ENCODE results near the gene RAB24. TPM values are rescaled to one million over a fixed set of nuclear protein-coding genes. Genes with fewer than 3 reads are reported as not detected.

RAB24 gene
- total and polyA plus RNA-seq, 2 experiments from 2014 or later: 27.1 to 27.7 TPM

DNA sequence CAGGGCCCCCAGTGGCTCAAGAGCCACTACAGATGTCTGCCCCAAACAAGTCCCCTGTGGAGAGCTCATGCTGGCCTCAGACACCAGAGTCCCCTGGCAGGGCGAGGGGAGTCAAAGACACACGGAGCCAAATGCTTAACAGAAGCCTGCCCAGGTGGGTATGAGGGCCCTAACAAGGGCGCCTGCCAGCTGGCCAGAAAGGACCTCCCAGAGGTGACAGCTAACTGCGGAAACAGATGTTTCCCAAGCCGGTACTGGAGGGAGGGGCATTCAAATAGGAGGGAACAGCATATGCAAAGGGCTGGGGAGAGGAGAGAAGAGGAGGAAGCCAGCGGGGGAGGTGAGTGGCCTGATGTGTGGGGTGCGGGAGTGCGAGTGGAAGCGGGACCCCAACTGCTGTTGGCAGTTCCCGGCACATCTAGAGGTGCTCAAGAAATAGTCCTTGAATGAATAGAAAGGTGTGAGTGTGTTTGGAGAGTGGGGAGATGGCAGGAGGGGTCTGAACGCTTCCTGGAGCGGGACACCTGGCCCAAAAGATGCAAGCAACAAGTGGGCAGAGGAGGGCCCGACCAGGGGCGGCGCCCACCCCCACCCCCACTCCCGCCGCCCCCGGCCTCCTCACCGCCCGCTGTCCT lies 7.4 kb upstream of the RAB24 start (continued):
- TF ChIP-seq, protein P1, sequence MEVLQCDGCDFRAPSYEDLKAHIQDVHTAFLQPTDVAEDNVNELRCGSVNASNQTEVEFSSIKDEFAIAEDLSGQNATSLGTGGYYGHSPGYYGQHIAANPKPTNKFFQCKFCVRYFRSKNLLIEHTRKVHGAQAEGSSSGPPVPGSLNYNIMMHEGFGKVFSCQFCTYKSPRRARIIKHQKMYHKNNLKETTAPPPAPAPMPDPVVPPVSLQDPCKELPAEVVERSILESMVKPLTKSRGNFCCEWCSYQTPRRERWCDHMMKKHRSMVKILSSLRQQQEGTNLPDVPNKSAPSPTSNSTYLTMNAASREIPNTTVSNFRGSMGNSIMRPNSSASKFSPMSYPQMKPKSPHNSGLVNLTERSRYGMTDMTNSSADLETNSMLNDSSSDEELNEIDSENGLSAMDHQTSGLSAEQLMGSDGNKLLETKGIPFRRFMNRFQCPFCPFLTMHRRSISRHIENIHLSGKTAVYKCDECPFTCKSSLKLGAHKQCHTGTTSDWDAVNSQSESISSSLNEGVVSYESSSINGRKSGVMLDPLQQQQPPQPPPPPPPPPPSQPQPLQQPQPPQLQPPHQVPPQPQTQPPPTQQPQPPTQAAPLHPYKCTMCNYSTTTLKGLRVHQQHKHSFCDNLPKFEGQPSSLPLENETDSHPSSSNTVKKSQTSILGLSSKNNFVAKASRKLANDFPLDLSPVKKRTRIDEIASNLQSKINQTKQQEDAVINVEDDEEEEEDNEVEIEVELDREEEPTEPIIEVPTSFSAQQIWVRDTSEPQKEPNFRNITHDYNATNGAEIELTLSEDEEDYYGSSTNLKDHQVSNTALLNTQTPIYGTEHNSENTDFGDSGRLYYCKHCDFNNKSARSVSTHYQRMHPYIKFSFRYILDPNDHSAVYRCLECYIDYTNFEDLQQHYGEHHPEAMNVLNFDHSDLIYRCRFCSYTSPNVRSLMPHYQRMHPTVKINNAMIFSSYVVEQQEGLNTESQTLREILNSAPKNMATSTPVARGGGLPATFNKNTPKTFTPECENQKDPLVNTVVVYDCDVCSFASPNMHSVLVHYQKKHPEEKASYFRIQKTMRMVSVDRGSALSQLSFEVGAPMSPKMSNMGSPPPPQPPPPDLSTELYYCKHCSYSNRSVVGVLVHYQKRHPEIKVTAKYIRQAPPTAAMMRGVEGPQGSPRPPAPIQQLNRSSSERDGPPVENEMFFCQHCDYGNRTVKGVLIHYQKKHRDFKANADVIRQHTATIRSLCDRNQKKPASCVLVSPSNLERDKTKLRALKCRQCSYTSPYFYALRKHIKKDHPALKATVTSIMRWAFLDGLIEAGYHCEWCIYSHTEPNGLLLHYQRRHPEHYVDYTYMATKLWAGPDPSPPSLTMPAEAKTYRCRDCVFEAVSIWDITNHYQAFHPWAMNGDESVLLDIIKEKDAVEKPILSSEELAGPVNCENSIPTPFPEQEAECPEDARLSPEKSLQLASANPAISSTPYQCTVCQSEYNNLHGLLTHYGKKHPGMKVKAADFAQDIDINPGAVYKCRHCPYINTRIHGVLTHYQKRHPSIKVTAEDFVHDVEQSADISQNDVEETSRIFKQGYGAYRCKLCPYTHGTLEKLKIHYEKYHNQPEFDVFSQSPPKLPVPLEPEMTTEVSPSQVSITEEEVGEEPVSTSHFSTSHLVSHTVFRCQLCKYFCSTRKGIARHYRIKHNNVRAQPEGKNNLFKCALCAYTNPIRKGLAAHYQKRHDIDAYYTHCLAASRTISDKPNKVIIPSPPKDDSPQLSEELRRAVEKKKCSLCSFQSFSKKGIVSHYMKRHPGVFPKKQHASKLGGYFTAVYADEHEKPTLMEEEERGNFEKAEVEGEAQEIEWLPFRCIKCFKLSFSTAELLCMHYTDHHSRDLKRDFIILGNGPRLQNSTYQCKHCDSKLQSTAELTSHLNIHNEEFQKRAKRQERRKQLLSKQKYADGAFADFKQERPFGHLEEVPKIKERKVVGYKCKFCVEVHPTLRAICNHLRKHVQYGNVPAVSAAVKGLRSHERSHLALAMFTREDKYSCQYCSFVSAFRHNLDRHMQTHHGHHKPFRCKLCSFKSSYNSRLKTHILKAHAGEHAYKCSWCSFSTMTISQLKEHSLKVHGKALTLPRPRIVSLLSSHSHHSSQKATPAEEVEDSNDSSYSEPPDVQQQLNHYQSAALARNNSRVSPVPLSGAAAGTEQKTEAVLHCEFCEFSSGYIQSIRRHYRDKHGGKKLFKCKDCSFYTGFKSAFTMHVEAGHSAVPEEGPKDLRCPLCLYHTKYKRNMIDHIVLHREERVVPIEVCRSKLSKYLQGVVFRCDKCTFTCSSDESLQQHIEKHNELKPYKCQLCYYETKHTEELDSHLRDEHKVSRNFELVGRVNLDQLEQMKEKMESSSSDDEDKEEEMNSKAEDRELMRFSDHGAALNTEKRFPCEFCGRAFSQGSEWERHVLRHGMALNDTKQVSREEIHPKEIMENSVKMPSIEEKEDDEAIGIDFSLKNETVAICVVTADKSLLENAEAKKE (CRISPR knock-in tag; IDR thresholded peaks at IDR 0.05): no peak
- TF ChIP-seq EZH2phosphoT487 (IDR thresholded peaks at IDR 0.05; ENCODE audit: unreplicated experiment) (no peak), CREB1 (CRISPR knock-in tag; IDR thresholded peaks at IDR 0.05; ENCODE audit: low read depth) (no peak), STAT1 (IDR thresholded peaks at IDR 0.05; ENCODE audit: unreplicated experiment) (no peak), EZH2 (IDR thresholded peaks at IDR 0.05; ENCODE audit: low read depth, unreplicated experiment) (no peak), NANOG (IDR thresholded peaks at IDR 0.05; ENCODE audit: borderline replicate concordance) (no peak), JUNB (IDR thresholded peaks at IDR 0.05; ENCODE audit: unreplicated experiment) (no peak)

DNA sequence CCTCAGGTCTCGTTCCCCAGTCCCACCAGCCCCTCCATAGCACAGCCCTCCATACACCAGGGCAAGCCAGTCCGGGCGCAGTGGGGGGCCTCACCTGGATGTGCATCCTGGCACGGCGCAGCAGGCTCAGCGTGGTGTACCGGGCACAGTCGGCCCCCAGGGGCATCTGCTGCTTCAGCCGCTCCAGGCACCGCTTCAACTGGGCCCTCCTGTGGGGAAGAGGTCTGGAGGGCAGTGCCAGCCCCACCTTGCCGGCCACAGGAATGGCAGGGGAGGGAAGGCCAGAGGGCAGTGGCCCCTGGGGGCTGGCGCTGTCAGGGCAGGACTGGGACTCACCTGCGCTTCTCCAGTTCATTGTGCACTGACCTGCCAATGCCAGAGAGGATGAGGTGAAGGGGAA lies 6.8 kb upstream of the RAB24 start:
- Mint-ChIP-seq H3K4me3 (peak overlapping the region; percentile 75; the same call in 1 of the 3 replicates), H3K27me3 (ENCODE audit: insufficient read depth, low read depth, poor library complexity) (peaks cover 13% of the 10 kb centered on the region), H3K36me3 (ENCODE audit: low read depth) (peaks cover 18% of the 10 kb centered on the region), H3K4me1 (peaks cover 24% of the 10 kb centered on the region), H3K27ac (no peak overlapping the region), H3K9me3 (no peaks in the 10 kb centered on the region; the same call in 2 of the 3 replicates)
- H3K36me3 ChIP-seq (ENCODE audit: insufficient read depth): peaks cover 13% of the 10 kb centered on the region
- DNase-seq (ENCODE audit: low spot score) (no peak), ATAC-seq (no peak)
- H4K20me1 ChIP-seq (replicated peaks; ENCODE audit: insufficient read depth): peaks cover 15% of the 10 kb centered on the region
- peak overlapping the region; percentile 69; the same call in 1 of the 2 replicates for H3K4me3 ChIP-seq
- peak overlapping the region; percentile 88; the same call in 1 of the 2 replicates for H3K4me2 ChIP-seq
- H2AFZ ChIP-seq: no peak overlapping the region
- no peaks in the 10 kb centered on the region for H3K27me3 ChIP-seq (ENCODE audit: insufficient read depth)
- peaks cover 12% of the 10 kb centered on the region for H3K4me1 ChIP-seq (ENCODE audit: insufficient read depth)
- H3K79me2 ChIP-seq (replicated peaks; ENCODE audit: insufficient read depth): peaks cover 5% of the 10 kb centered on the region
- H3K27ac ChIP-seq (ENCODE audit: low read depth): no peak overlapping the region
- peaks cover 25% of the 10 kb centered on the region for H3F3A ChIP-seq (replicated peaks; ENCODE audit: low read depth)
- no peaks in the 10 kb centered on the region for H3K9me2 ChIP-seq (ENCODE audit: insufficient read depth)
- TF ChIP-seq EZH2 (IDR thresholded peaks at IDR 0.05; ENCODE audit: low read depth, unreplicated experiment): no peak
- no peak for TF ChIP-seq CREB1 (CRISPR knock-in tag; IDR thresholded peaks at IDR 0.05; ENCODE audit: low read depth)
- TF ChIP-seq, protein P2, sequence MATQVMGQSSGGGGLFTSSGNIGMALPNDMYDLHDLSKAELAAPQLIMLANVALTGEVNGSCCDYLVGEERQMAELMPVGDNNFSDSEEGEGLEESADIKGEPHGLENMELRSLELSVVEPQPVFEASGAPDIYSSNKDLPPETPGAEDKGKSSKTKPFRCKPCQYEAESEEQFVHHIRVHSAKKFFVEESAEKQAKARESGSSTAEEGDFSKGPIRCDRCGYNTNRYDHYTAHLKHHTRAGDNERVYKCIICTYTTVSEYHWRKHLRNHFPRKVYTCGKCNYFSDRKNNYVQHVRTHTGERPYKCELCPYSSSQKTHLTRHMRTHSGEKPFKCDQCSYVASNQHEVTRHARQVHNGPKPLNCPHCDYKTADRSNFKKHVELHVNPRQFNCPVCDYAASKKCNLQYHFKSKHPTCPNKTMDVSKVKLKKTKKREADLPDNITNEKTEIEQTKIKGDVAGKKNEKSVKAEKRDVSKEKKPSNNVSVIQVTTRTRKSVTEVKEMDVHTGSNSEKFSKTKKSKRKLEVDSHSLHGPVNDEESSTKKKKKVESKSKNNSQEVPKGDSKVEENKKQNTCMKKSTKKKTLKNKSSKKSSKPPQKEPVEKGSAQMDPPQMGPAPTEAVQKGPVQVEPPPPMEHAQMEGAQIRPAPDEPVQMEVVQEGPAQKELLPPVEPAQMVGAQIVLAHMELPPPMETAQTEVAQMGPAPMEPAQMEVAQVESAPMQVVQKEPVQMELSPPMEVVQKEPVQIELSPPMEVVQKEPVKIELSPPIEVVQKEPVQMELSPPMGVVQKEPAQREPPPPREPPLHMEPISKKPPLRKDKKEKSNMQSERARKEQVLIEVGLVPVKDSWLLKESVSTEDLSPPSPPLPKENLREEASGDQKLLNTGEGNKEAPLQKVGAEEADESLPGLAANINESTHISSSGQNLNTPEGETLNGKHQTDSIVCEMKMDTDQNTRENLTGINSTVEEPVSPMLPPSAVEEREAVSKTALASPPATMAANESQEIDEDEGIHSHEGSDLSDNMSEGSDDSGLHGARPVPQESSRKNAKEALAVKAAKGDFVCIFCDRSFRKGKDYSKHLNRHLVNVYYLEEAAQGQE (IDR thresholded peaks at IDR 0.05; ENCODE audit: unreplicated experiment): no peak
- TF ChIP-seq, protein P3, sequence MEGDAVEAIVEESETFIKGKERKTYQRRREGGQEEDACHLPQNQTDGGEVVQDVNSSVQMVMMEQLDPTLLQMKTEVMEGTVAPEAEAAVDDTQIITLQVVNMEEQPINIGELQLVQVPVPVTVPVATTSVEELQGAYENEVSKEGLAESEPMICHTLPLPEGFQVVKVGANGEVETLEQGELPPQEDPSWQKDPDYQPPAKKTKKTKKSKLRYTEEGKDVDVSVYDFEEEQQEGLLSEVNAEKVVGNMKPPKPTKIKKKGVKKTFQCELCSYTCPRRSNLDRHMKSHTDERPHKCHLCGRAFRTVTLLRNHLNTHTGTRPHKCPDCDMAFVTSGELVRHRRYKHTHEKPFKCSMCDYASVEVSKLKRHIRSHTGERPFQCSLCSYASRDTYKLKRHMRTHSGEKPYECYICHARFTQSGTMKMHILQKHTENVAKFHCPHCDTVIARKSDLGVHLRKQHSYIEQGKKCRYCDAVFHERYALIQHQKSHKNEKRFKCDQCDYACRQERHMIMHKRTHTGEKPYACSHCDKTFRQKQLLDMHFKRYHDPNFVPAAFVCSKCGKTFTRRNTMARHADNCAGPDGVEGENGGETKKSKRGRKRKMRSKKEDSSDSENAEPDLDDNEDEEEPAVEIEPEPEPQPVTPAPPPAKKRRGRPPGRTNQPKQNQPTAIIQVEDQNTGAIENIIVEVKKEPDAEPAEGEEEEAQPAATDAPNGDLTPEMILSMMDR (conservative IDR thresholded peaks at IDR 0.05; ENCODE audit: low read depth in 2 of 2): no peak
- no peak for TF ChIP-seq ZNF331 (CRISPR knock-in tag; IDR thresholded peaks at IDR 0.05; ENCODE audit: low read depth)
- no peak for TF ChIP-seq JUNB (IDR thresholded peaks at IDR 0.05; ENCODE audit: unreplicated experiment)
- TF ChIP-seq NANOG (IDR thresholded peaks at IDR 0.05; ENCODE audit: borderline replicate concordance): no peak
- no peak for TF ChIP-seq STAT1 (IDR thresholded peaks at IDR 0.05; ENCODE audit: unreplicated experiment)
- TF ChIP-seq EZH2phosphoT487 (IDR thresholded peaks at IDR 0.05; ENCODE audit: unreplicated experiment): no peak
- no peak for TF ChIP-seq ZNF114 (CRISPR knock-in tag; IDR thresholded peaks at IDR 0.05)

Measured in GM23338 (cell line).